ENCODE data around the gene NMT2.

GRCh38 chr10:15131330-15131729 lies 37.2 kb downstream of the NMT2 start:
- TF ChIP-seq POLR2A (IDR thresholded peaks at IDR 0.05; ENCODE audit: low read depth, low read length) (no peak), RAD21 (IDR thresholded peaks at IDR 0.05; ENCODE audit: low read length) (no peak), FOS (IDR thresholded peaks at IDR 0.05; ENCODE audit: low read depth, low read length) (no peak), MAZ (IDR thresholded peaks at IDR 0.05; ENCODE audit: borderline replicate concordance, low read depth, low read length) (no peak), MAFK (IDR thresholded peaks at IDR 0.05; ENCODE audit: low read depth, low read length) (no peak), SMC3 (IDR thresholded peaks at IDR 0.05; ENCODE audit: low read depth, low read length) (no peak), CHD1 (IDR thresholded peaks at IDR 0.05; ENCODE audit: low read depth, low read length) (no peak), ELK1 (IDR thresholded peaks at IDR 0.05; ENCODE audit: borderline replicate concordance, low read depth, low read length) (no peak)
- TF ChIP-seq, protein P1, sequence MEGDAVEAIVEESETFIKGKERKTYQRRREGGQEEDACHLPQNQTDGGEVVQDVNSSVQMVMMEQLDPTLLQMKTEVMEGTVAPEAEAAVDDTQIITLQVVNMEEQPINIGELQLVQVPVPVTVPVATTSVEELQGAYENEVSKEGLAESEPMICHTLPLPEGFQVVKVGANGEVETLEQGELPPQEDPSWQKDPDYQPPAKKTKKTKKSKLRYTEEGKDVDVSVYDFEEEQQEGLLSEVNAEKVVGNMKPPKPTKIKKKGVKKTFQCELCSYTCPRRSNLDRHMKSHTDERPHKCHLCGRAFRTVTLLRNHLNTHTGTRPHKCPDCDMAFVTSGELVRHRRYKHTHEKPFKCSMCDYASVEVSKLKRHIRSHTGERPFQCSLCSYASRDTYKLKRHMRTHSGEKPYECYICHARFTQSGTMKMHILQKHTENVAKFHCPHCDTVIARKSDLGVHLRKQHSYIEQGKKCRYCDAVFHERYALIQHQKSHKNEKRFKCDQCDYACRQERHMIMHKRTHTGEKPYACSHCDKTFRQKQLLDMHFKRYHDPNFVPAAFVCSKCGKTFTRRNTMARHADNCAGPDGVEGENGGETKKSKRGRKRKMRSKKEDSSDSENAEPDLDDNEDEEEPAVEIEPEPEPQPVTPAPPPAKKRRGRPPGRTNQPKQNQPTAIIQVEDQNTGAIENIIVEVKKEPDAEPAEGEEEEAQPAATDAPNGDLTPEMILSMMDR (conservative IDR thresholded peaks at IDR 0.05; ENCODE audit: low read depth, low read length): no peak
